ENCODE results near the gene PTGDR.

DNA sequence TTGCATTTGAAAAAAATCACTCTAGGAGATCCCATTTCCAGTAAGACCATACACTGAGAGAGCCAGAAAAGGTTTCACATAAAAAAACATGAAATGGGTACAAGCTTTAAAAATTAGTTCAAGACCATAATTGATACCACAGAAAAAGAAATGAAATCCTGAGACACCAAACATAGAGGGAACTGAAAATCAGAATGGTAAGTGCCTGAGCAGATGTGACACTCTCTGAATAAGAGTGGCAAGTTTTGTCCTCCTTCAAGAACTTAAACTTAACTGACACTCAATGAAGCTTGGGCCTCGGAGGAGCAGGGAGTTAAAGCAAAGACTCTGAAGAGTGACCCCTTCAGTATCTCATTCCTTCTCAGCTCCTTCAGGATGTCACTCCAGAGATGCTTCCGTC is 23.2 kb upstream of the PTGDR start:
- no peak for TF ChIP-seq EP300 (IDR thresholded peaks at IDR 0.05)
- no peak for TF ChIP-seq CTCF (IDR thresholded peaks at IDR 0.05)
- TF ChIP-seq POLR2AphosphoS5 (IDR thresholded peaks at IDR 0.05), result no peak
- no peak for TF ChIP-seq POLR2A (IDR thresholded peaks at IDR 0.05)
